H1 (cell line): ENCODE results near the gene ASB13. TPM values are rescaled to one million over a fixed set of nuclear protein-coding genes. Genes with fewer than 3 reads are reported as not detected.

ENCODE experiments used
- CTCF ChIA-PET: fragments of 300-600 bp; sonication (Branson Sonifier 250); formaldehyde crosslinking; loops from one replicate; lab custom pipeline; 2021; ENCODE audit not compliant: partially characterized antibody; lab: Charles Lee
- POLR2A ChIA-PET: fragments of 300-600 bp; sonication (Branson Sonifier 250); formaldehyde crosslinking; loops from one replicate; lab custom pipeline; 2021; ENCODE audit warnings: inconsistent platforms; ENCODE audit not compliant: partially characterized antibody; lab: Charles Lee
- DNase-seq, 2 experiments: peaks; one replicate each; pipeline versions ENCODE4 v3.0.0 to v3.0.0-alpha.2; 2010 to 2022; ENCODE audit warnings: low spot score in 2 of 2, low read depth in 1 of 2, mixed read lengths in 1 of 2
- FAIRE-seq: peaks from 2 replicates; lab custom pipeline; 2011; peaks lifted over from hg19 to GRCh38; lab: Jason Lieb, UNC
- H2AFZ ChIP-seq: 2 replicates; pipeline ENCODE4 v1.8.1; 2012; ENCODE audit warnings: low read length, inconsistent platforms
- H2AK5ac ChIP-seq: 2 replicates; pipeline ENCODE4 v1.6.1; 2013; ENCODE audit warnings: low read depth, low read length
- H2BK120ac ChIP-seq: replicated peaks from 2 replicates; pipeline ENCODE3; 2013; ENCODE audit warnings: low read depth, low read length, inconsistent platforms
- H2BK12ac ChIP-seq: 2 replicates; pipeline ENCODE4 v1.6.1; 2013; ENCODE audit warnings: low read depth, low read length
- H2BK15ac ChIP-seq: 2 replicates; pipeline ENCODE4 v1.6.1; 2013; ENCODE audit warnings: low read length
- H2BK20ac ChIP-seq: 2 replicates; pipeline ENCODE4 v1.6.1; 2013; ENCODE audit warnings: low read length
- H2BK5ac ChIP-seq: 2 replicates; pipeline ENCODE4 v1.6.1; 2013; ENCODE audit warnings: low read depth, low read length
- H3K14ac ChIP-seq: 2 replicates; pipeline ENCODE4 v1.6.1; 2013; ENCODE audit warnings: inconsistent platforms; ENCODE audit not compliant: insufficient read length
- H3K18ac ChIP-seq: 2 replicates; pipeline ENCODE4 v1.6.1; 2013; ENCODE audit warnings: low read length; ENCODE audit errors: extremely low read depth
- H3K23ac ChIP-seq: 2 replicates; pipeline ENCODE4 v1.6.1; 2013; ENCODE audit warnings: inconsistent platforms; ENCODE audit not compliant: insufficient read length
- H3K23me2 ChIP-seq: 2 replicates; pipeline ENCODE4 v1.6.1; 2013; ENCODE audit warnings: low read depth, low read length
- H3K27ac ChIP-seq: 2 replicates; pipeline ENCODE4 v1.6.1; 2011; ENCODE audit warnings: low read depth, low read length, inconsistent platforms
- H3K27me3 ChIP-seq, 4 experiments: replicated peaks in 1 of 4; 1 replicate in 1 of 4; 2 replicates in 3 of 4; pipeline versions ENCODE4 v1.6.1 to v1.8.1; 2011 to 2013; ENCODE audit warnings: low read length in 3 of 4, mild to moderate bottlenecking in 3 of 4, inconsistent platforms in 2 of 4, mixed read lengths in 2 of 4, moderate library complexity in 1 of 4; ENCODE audit not compliant: control insufficient read depth in 3 of 4, insufficient read depth in 3 of 4; ENCODE audit errors: extremely low read depth in 1 of 4
- H3K36me3 ChIP-seq, 4 experiments: 2 replicates each; pipeline versions ENCODE4 v1.6.1 to v1.8.1; 2011 to 2013; ENCODE audit warnings: mild to moderate bottlenecking in 4 of 4, low read length in 3 of 4, moderate library complexity in 2 of 4, control low read depth in 1 of 4, inconsistent platforms in 1 of 4; ENCODE audit not compliant: insufficient read depth in 4 of 4, control insufficient read depth in 2 of 4
- H3K4ac ChIP-seq: replicated peaks from 2 replicates; pipeline ENCODE3; 2013; ENCODE audit warnings: low read length, low read depth, mixed read lengths, inconsistent platforms; ENCODE audit not compliant: insufficient read length
- H3K4me1 ChIP-seq, 4 experiments: replicated peaks in 1 of 4; 1 replicate in 1 of 4; 2 replicates in 3 of 4; pipeline versions ENCODE4 v1.6.1 to v1.8.1; 2011 to 2013; ENCODE audit warnings: low read length in 3 of 4, inconsistent platforms in 2 of 4, mixed read lengths in 1 of 4; ENCODE audit not compliant: insufficient read depth in 4 of 4, control insufficient read depth in 3 of 4
- H3K4me2 ChIP-seq, 2 experiments: 2 replicates each; pipeline versions ENCODE4 v1.6.1 to v1.8.1; 2011 to 2013; ENCODE audit warnings: low read depth in 2 of 2, low read length in 2 of 2, control low read depth in 1 of 2, inconsistent platforms in 1 of 2, mild to moderate bottlenecking in 1 of 2; ENCODE audit not compliant: insufficient read depth in 1 of 2
- H3K4me3 ChIP-seq, 4 experiments: fragments of 200-600, 300-600 bp in 1 of 4; sonication (generic), shearing (Covaris generic), sonication (Bioruptor Twin) in 1 of 4; 2 replicates each; pipeline versions ENCODE4 v1.5.1 to v1.8.1; 2011 to 2016; ENCODE audit warnings: low read length in 4 of 4, low read depth in 3 of 4, control low read depth in 2 of 4, inconsistent platforms in 2 of 4, mild to moderate bottlenecking in 2 of 4, mixed read lengths in 1 of 4, moderate library complexity in 1 of 4; ENCODE audit not compliant: insufficient read depth in 2 of 4; ENCODE audit errors: extremely low read depth in 1 of 4
- H3K56ac ChIP-seq: replicated peaks from 2 replicates; pipeline ENCODE3; 2013; ENCODE audit warnings: low read depth, mild to moderate bottlenecking, mixed read lengths, low read length, inconsistent platforms; ENCODE audit not compliant: insufficient read length
- H3K79me1 ChIP-seq: 2 replicates; pipeline ENCODE4 v1.6.1; 2013; ENCODE audit warnings: low read depth, low read length, control low read depth
- H3K79me2 ChIP-seq, 2 experiments: 2 replicates each; pipeline versions ENCODE4 v1.6.1 to v1.8.1; 2012 to 2013; ENCODE audit warnings: low read length in 2 of 2, mild to moderate bottlenecking in 2 of 2, inconsistent platforms in 1 of 2; ENCODE audit not compliant: insufficient read depth in 2 of 2, control insufficient read depth in 1 of 2
- H3K9ac ChIP-seq, 4 experiments: replicated peaks in 1 of 4; 1 replicate in 1 of 4; 2 replicates in 3 of 4; pipeline versions ENCODE4 v1.6.1 to v1.8.1; 2011 to 2013; ENCODE audit warnings: low read depth in 3 of 4, low read length in 3 of 4, control low read depth in 2 of 4, mild to moderate bottlenecking in 2 of 4, moderate library complexity in 2 of 4, inconsistent platforms in 1 of 4; ENCODE audit errors: extremely low read depth in 1 of 4
- H3K9me3 ChIP-seq, 2 experiments: 2 replicates each; pipeline versions ENCODE4 v1.6.1 to v1.8.1; 2012 to 2013; ENCODE audit warnings: mild to moderate bottlenecking in 2 of 2, moderate library complexity in 2 of 2, control low read depth in 1 of 2, inconsistent platforms in 1 of 2, low read depth in 1 of 2, low read length in 1 of 2, mixed read lengths in 1 of 2; ENCODE audit not compliant: insufficient read depth in 2 of 2
- H4K20me1 ChIP-seq, 2 experiments: replicated peaks in 1 of 2; 2 replicates each; pipeline versions ENCODE3 to v1.8.1; 2011 to 2013; ENCODE audit warnings: inconsistent platforms in 2 of 2, low read length in 2 of 2, mild to moderate bottlenecking in 1 of 2; ENCODE audit not compliant: insufficient read depth in 2 of 2, control insufficient read depth in 1 of 2
- H4K5ac ChIP-seq: 2 replicates; pipeline ENCODE4 v1.6.1; 2013; ENCODE audit warnings: low read length, low read depth, mixed read lengths, inconsistent platforms; ENCODE audit not compliant: insufficient read length
- H4K8ac ChIP-seq: 2 replicates; pipeline ENCODE4 v1.8.0; 2013; ENCODE audit warnings: mild to moderate bottlenecking, moderate library complexity, low read length, inconsistent platforms; ENCODE audit not compliant: insufficient read depth; ENCODE audit errors: extremely low read depth
- H4K91ac ChIP-seq: replicated peaks from 2 replicates; pipeline ENCODE3; 2013; ENCODE audit warnings: low read length, mixed read lengths, inconsistent platforms; ENCODE audit not compliant: insufficient read length
- BACH1 ChIP-seq: IDR thresholded peaks from 2 replicates; pipeline ENCODE4 v1.6.1; 2012; ENCODE audit warnings: low read length, improper control_type of control experiment
- GTF2F1 ChIP-seq: IDR thresholded peaks from 2 replicates; pipeline ENCODE4 v1.6.1; 2012; ENCODE audit warnings: low read depth, low read length, improper control_type of control experiment, borderline replicate concordance
- KDM4A ChIP-seq: IDR thresholded peaks from one replicate; pipeline ENCODE4 v1.7.1; 2012; ENCODE audit warnings: low read depth, mild to moderate bottlenecking, moderate library complexity, low read length, inconsistent platforms; ENCODE audit not compliant: severe bottlenecking
- MAX ChIP-seq: IDR thresholded peaks from 2 replicates; pipeline ENCODE4 v1.6.1; 2012; ENCODE audit warnings: inconsistent platforms
- SP2 ChIP-seq: IDR thresholded peaks from 2 replicates; pipeline ENCODE4 v1.6.1; 2012; ENCODE audit warnings: mild to moderate bottlenecking, low read length, inconsistent platforms
- whole genome bisulfite sequencing, 2 experiments: shearing (Covaris generic) in 1 of 2; methylation state at CpG; one replicate each; pipeline versions ENCODE4 v1.1.6 to v1.1.7; 2013 to 2015; ENCODE audit warnings: low lambda C conversion rate in 2 of 2, mixed read lengths in 2 of 2, inconsistent platforms in 1 of 2, low coverage in 1 of 2, missing lambda C conversion rate in 1 of 2; ENCODE audit not compliant: insufficient replicate concordance in 2 of 2, insufficient coverage in 1 of 2, insufficient read length in 1 of 2; ENCODE audit errors: extremely low coverage in 1 of 2, missing lambda C conversion rate in 1 of 2; 5-methylcytosine and 5-hydroxymethylcytosine counted together
- polyA plus RNA-seq, 7 experiments: library from polyadenylated mRNA; depleted of rRNA in 3 of 7; stranded (reverse) in 5 of 7; unstranded in 2 of 7; fragments of >200 nt in 5 of 7; fragments of 200-250 nt in 2 of 7; gene quantifications; 1 replicate in 5 of 7; 2 replicates in 1 of 7; 4 replicates in 1 of 7; pipeline versions ENCODE4 v1.2.1 to v1.2.3, GENCODE V29; 2011 to 2013; ENCODE audit warnings: missing spikeins in 2 of 7, mixed read lengths in 2 of 7
- total RNA-seq: library from RNA; stranded (reverse); fragmentation: NEBNext Ultra II Directional; extraction: Animal tissue kit (Norgen Biotek cat#: 25700); gene quantifications from 2 replicates; pipeline ENCODE4 v1.2.1, GENCODE V29; 2021

Gene ASB13
- total and polyA plus RNA-seq, 2 of the 8 experiments (the other 6 are each of a cell fraction or from before 2014, with no cell fraction given) = 12.3 to 20.2 TPM

DNA sequence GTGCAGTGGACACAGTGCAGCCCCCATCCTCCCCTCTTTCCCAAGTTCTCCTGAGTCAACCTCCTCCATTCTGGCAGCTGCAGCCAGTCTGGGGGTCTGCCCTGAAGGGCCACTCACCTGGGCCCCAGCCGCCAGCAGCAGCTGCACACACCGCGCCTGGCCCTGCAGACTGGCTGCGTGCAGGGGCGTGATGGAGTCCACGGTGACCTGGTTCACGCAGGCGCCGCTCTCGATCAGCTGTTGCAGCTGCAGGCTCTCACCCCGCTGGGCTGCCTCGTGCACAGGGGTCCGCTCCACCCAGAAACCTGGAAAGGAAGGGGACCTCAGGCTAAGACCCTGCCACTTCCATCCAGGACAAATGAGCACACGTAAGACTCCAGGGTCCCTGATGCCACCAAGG lies 13.6 kb downstream of the ASB13 start:
- FAIRE-seq = no peak
- 99% methylated on average over 13 of the region's 14 CpGs; no CpG with 5 or more reads in 1 of the 2 experiments for WGBS, 2 experiments
- TF ChIP-seq MAX = no peak
- TF ChIP-seq GTF2F1 = no peak
- TF ChIP-seq KDM4A = no peak
- TF ChIP-seq BACH1 = no peak
- TF ChIP-seq SP2 = no peak

More for the DNA sequence above, 13.6 kb downstream of the ASB13 start:
- Histone ChIP-seq H3K79me2 (peaks cover 0 to 3% of the 10 kb centered on the region in 2 experiments; a peak in 2 of 4 replicates), H3K9me3 (no peaks in the 10 kb centered on the region), H3K79me1 (peaks cover 6% of the 10 kb centered on the region), H3K23me2 (no peaks in the 10 kb centered on the region), H3K23ac (no peak overlapping the region), H2BK120ac (no peak overlapping the region), H2BK12ac (no peak overlapping the region), H2AK5ac (no peak overlapping the region), H3K18ac (no peak overlapping the region; the same call in 1 of the 2 replicates), H4K20me1 (peaks cover 0 to 2% of the 10 kb centered on the region in 2 experiments), H4K8ac (peak overlapping the region; percentile 44; the same call in 1 of the 2 replicates), H2BK15ac (no peak overlapping the region), H2AFZ (no peak overlapping the region), H2BK20ac (no peak overlapping the region), H3K27me3 (no peaks in the 10 kb centered on the region), H3K4me3 (no peak overlapping the region), H3K14ac (no peak overlapping the region), H3K27ac (no peak overlapping the region), H3K4me1 (peaks cover 0 to 4% (median 0%) of the 10 kb centered on the region in 4 experiments; a peak in 1 of 7 replicates), H3K36me3 (peaks cover 0 to 5% (median 1%) of the 10 kb centered on the region in 4 experiments; a peak in 2 of 8 replicates), H2BK5ac (0 out of 2 replicates have a peak overlapping the region, but pooled peaks have one; percentile 39), H4K5ac (no peak overlapping the region), H4K91ac (no peak overlapping the region), H3K9ac (no peak overlapping the region), H3K4ac (no peak overlapping the region), H3K4me2 (no peak overlapping the region), H3K56ac (no peak overlapping the region)
- CTCF ChIA-PET = interaction anchor here (1.6 to 1.7 kb wide), 2 partner anchors 23 to 29 kb away, joined by 5 to 6 read pairs; no protein-coding TSS in a partner anchor
- POLR2A ChIA-PET = interaction anchor here (4.5 kb wide), 1 partner anchor 12 kb away, joined by 16 read pairs; no protein-coding TSS in a partner anchor
- DNase-seq = no peak
